ENCODE results near the gene SARM1.

SARM1 gene

DNA sequence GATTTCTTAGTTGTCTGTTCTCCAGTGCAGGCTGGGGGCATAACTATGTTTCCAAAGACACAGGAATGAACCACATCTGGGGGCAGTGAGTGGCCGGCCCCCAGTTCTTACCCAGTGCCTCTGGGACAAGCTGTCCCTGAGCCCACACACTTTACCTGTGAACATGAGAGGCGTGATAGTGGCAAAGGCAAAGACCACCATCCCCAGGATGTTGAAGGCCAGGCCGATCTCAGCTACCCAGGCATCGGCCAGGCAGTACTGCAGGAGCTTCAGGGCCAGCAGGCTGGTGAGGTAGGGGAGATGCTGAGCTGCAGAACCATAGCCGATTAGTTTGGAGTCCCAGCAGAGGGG, 32.9 kb downstream of the SARM1 start:
- H3K4me3 ChIP-seq (ENCODE audit: low read depth, low read length): no peak overlapping the region
- TF ChIP-seq, protein P1, sequence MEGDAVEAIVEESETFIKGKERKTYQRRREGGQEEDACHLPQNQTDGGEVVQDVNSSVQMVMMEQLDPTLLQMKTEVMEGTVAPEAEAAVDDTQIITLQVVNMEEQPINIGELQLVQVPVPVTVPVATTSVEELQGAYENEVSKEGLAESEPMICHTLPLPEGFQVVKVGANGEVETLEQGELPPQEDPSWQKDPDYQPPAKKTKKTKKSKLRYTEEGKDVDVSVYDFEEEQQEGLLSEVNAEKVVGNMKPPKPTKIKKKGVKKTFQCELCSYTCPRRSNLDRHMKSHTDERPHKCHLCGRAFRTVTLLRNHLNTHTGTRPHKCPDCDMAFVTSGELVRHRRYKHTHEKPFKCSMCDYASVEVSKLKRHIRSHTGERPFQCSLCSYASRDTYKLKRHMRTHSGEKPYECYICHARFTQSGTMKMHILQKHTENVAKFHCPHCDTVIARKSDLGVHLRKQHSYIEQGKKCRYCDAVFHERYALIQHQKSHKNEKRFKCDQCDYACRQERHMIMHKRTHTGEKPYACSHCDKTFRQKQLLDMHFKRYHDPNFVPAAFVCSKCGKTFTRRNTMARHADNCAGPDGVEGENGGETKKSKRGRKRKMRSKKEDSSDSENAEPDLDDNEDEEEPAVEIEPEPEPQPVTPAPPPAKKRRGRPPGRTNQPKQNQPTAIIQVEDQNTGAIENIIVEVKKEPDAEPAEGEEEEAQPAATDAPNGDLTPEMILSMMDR (IDR thresholded peaks at IDR 0.05; ENCODE audit: insufficient read depth, low read depth, low read length, missing control alignments): no peak
- no peak for DNase-seq (ENCODE audit: low read depth)

DNA sequence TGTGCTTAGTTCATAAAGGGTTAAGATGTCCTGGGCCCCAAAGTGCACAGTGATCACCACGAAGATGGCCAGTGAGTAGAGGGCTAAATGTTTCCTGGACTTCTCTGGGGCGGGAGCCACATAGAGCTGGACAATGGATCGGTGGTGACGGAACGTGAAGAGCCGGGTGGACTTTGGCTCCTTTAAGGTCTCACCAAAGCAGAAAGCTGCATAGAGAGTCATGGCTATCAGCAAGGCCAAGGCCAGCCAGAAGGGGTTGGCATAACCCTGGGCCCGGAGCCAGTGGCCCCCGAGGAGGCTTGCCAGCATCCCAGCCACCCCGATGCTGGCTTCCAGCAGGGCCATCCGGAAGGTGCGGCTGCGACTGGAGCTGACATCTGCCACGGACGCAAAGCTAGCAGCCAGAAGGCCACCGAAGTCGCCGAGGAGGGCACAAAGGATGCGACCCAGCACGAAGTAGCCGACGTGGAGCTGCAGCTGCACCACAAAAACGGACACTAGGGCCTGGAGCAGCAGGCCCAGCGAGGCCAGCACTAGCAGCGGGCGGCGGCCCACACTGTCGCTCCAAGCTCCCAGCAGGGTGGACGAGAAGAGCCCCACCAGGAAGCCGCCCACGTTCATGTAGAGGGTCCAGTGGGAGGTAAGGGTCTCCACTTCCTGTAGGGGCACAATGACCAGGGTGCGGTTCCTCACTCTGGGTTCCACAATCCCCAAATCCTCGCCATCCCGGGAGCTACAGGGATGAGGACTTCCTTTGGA, 33.5 kb downstream of the SARM1 start:
- DNase-seq (ENCODE audit: low read depth): no peak
- peak overlapping the region; percentile 76 for H3K4me3 ChIP-seq (ENCODE audit: low read depth, low read length)

DNA sequence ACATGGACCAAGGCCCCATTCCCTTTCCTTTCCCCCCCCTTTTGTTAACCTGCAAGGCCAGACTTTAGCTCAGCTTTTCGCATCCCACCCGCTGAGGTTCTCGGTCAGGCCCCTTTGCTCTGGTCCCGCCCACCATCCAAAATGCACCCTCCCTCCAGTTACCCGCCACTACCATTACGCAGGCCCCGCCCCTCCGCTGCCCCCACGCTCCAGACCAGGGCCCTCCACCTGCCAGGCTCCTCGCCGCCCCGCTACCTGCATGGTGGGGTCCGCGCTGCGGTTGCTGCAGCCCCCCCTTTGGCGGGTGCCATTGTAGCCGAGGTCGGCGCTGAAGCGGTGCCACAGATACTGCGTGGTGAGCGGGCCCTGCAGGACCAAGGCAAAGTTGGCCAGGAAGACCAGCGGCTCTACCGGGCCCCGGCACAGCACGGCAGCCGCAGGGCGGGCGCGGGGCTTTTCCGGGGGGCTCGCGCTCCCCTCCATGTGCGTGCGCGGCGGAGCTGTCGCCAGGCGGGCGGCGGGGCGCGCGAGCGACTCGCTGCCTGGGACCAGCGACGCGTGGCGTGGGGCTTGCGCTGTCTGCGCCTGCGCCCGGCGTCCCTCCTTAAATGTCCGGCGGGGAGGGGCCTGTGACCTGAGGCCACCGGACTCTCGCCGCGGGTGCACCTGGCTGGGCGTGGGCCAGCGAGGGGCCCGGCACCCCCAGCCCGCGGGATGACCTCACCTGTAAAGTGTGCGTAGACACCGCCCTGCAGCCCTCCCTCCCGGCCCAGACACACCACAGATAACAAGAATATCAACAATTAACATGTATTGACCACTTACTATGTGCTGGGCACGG, 34.4 kb downstream of the SARM1 start, which contains the start of gene SLC46A1:
Gene SLC46A1, minus strand, starts transcription at position 581 of the 841 bp plus-strand sequence. Its CDS starts 98 bp downstream, at position 483.
- TF ChIP-seq, protein P1 (IDR thresholded peaks at IDR 0.05; ENCODE audit: insufficient read depth, low read depth, low read length, missing control alignments): no peak
- DNase-seq (ENCODE audit: low read depth): peak; percentile 59
- peak within 1 kb of the TSS; percentile 76 for H3K4me3 ChIP-seq (ENCODE audit: low read depth, low read length)

More for the DNA sequence above, 33.5 kb downstream of the SARM1 start:
- TF ChIP-seq, protein P1 (IDR thresholded peaks at IDR 0.05; ENCODE audit: insufficient read depth, low read depth, low read length, missing control alignments): no peak

DNA sequence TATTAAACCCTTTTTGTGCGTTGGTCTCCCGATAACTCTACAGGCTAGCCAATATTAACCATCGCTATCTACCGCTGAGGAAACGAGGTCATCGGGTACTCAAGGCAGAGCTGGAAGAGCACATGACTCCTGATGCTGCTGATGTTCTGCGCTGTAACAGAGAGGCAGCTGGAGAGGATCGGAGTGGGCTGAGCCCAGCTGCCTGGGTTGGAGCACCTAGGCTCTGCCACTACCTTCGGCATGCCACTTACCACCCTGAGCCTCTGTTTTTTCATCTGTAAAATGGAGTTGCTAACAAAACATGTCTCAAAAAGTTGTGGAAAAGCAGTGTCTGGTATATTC, 35.0 kb downstream of the SARM1 start:
- peak overlapping the region; percentile 76 for H3K4me3 ChIP-seq (ENCODE audit: low read depth, low read length)
- DNase-seq (ENCODE audit: low read depth): no peak
- TF ChIP-seq, protein P1 (IDR thresholded peaks at IDR 0.05; ENCODE audit: insufficient read depth, low read depth, low read length, missing control alignments): no peak

DNA sequence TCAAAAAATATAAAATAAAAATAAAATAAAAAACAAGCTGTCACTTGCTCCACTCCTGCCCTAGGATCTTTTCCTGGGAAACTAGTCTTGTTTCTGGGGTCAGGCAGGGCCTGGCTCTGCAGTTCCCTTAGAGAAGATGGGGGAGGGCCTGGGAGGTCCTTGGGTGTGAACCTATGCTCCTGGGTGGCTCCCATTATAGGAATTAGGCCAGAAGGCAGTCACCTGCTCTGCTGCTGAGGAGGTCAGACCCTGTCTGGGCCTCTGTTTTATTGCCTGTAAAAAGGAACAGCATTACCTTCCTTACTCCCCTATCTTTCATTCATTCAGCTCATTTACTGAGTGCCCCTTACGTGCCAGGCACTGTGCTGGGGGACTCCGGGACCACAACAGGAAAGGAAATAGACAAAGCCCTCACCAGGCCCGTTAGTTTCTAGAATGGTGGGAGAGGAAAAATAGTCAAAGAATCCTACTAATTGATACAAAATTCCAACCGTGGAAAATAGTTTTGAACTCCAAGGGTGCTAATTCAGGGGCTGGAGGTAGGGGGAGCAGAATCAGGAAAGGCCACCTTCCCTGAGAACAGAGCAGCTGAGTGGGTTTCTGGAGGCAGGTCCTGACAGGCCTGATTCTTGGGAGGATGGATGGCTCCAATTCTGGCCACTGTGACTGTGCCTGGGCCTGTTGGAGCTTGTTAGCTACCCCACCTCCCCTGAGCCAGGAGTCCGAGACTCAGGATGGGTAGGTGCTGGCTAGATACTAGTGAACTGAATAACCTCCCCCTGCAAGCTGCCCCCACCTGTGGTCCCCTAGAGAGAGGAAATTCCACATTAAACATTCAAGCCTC, 35.9 kb downstream of the SARM1 start:
- DNase-seq (ENCODE audit: low read depth): no peak
- no peak overlapping the region for H3K4me3 ChIP-seq (ENCODE audit: low read depth, low read length)
- TF ChIP-seq, protein P1 (IDR thresholded peaks at IDR 0.05; ENCODE audit: insufficient read depth, low read depth, low read length, missing control alignments): no peak

DNA sequence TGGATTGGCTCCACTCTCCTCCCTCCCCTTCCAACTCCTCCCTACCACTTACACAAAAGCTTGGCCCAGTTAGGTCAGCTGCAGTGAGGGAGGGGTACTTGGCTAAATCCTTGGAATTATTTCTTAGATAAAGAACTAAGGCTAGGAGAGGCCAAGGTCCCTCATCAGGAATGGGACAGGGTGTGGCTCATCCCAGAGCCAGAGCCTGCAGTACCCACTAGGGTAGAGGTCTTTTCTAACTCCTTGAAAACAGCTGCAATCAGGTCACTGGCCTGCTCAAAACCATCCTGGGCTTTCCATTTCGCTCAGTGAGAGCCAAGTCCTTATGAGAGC, 36.4 kb downstream of the SARM1 start:
- TF ChIP-seq, protein P1 (IDR thresholded peaks at IDR 0.05; ENCODE audit: insufficient read depth, low read depth, low read length, missing control alignments): no peak
- DNase-seq (ENCODE audit: low read depth): no peak
- H3K4me3 ChIP-seq (ENCODE audit: low read depth, low read length): no peak overlapping the region

Measured in GM12865 (cell line).